ENCODE results near the gene GNG8. TPM values are rescaled to one million over a fixed set of nuclear protein-coding genes. Genes with fewer than 3 reads are reported as not detected.
"Not testable (repeated sequence)": the region's sequence is repeated elsewhere in the genome, so short reads cannot be mapped to it uniquely, and the experiment has no call there.

The GNG8 gene
- total RNA-seq, 2 experiments from 2014 or later: 9.5 TPM

DNA sequence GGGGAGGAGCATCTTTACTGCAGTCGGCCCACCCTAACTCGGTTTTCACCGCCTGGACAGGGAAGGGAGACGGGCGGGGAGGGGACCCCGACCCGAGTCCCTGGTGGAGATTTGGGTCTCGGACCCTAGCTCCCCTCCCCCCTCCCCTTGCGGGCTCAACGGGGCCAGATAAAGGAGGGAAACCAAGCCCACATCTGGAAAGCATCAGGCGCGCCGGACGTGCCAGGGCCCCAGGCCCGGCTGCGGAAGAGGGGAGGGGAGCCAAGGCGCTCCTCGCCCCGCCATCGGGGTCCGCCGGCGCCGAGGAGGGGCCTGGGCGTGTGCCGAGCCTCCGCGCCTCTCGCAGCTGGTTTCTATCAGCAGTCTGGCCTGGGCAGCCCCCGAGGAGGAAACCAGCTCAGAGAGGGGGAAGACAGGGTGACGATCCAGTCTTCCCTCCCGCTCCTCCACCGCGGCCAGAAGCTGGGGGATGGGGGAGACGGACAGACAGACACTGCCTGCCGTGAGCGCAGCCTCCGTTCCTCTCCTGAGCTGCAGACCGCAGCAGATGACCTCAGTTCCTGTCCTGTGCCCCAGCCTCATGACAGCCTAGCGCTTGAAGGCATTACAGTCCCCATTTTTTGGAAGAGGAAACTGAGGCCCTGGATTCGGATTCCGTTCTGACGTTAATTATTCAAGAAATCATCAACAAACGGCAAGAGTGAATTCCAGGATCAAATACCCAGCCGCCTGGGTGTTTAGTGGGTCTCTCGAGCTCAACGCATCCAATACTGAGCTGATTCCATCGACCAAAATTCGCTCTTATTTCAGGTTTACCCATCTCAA, 3.6 kb upstream of the GNG8 start:
- no peaks in the 10 kb centered on the region for H3K9me3 Mint-ChIP-seq
- no peaks in the 10 kb centered on the region for H3K36me3 Mint-ChIP-seq
- peak; percentile 70 for DNase-seq
- H3K27ac Mint-ChIP-seq: no peak overlapping the region
- peaks cover 7% of the 10 kb centered on the region for H3K4me1 Mint-ChIP-seq (ENCODE audit: low read depth)
- intact Hi-C loops (cut with micrococcal nuclease): no loop called here
- no peak overlapping the region for H3K4me3 Mint-ChIP-seq
- POLR2A ChIA-PET: interaction anchor here (1.0 to 1.3 kb wide), 4 partner anchors 8 to 75 kb away, joined by 3 to 6 read pairs (median 4); partner anchors contain the start of gene DACT3
- H3K27me3 Mint-ChIP-seq: peaks cover 3% of the 10 kb centered on the region
- CTCF ChIA-PET: no interaction called here

GRCh38 chr19:46637224-46637623, 1.2 kb upstream of the GNG8 start:
- Mint-ChIP-seq H3K36me3 (no peaks in the 10 kb centered on the region), H3K27ac (no peak overlapping the region), H3K4me1 (ENCODE audit: low read depth) (peaks cover 20% of the 10 kb centered on the region), H3K9me3 (no peaks in the 10 kb centered on the region), H3K27me3 (peaks cover 3% of the 10 kb centered on the region), H3K4me3 (no peak overlapping the region)
- DNase-seq: peak; percentile 49
- intact Hi-C loops (cut with micrococcal nuclease): no loop called here
- POLR2A ChIA-PET: interaction anchor here (1.3 kb wide), 1 partner anchor 17 kb away, joined by 4 read pairs; no protein-coding TSS in a partner anchor
- CTCF ChIA-PET: interaction anchor here (0.6 to 1.2 kb wide), 3 partner anchors 18 to 93 kb away, joined by 4 to 8 read pairs (median 4); no protein-coding TSS in a partner anchor

GRCh38 chr19:46634656-46635218, 1.3 kb downstream of the GNG8 start:
- H3K4me1 Mint-ChIP-seq (ENCODE audit: low read depth): peaks cover 20% of the 10 kb centered on the region
- DNase-seq: no peak
- POLR2A ChIA-PET: interaction anchor here (0.7 to 1.2 kb wide), 2 partner anchors 27 to 34 kb away, joined by 3 to 6 read pairs; partner anchors contain the start of gene CALM3

GRCh38 chr19:46634045-46634655, 1.9 kb downstream of the GNG8 start:
- intact Hi-C loops (cut with micrococcal nuclease): loop anchor here (1.0 kb wide), 4 partner anchors 9 to 33 kb away; partner anchors contain the start of genes CALM3, DACT3 and PTGIR
- Mint-ChIP-seq H3K9me3 (no peaks in the 10 kb centered on the region), H3K4me3 (peak overlapping the region; percentile 76), H3K27ac (peak overlapping the region; percentile 40), H3K4me1 (ENCODE audit: low read depth) (peaks cover 20% of the 10 kb centered on the region), H3K36me3 (no peaks in the 10 kb centered on the region), H3K27me3 (no peaks in the 10 kb centered on the region)
- ChIA-PET CTCF (interaction anchor here (0.9 to 3.0 kb wide), 7 partner anchors 12 to 120 kb away, joined by 3 to 14 read pairs (median 4); partner anchors contain the start of genes CALM3 and DACT3), POLR2A (interaction anchor here (1.2 kb wide), 1 partner anchor 33 kb away, joined by 6 read pairs; the partner anchor contains the start of gene CALM3)
- DNase-seq: peak; percentile 99

More at GRCh38 chr19:46634656-46635218, 1.3 kb downstream of the GNG8 start:
- no peaks in the 10 kb centered on the region for H3K27me3 Mint-ChIP-seq
- peak overlapping the region; percentile 61 for H3K4me3 Mint-ChIP-seq
- CTCF ChIA-PET: interaction anchor here (1.7 to 3.0 kb wide), 2 partner anchors 20 to 27 kb away, joined by 14 read pairs; partner anchors contain the start of gene DACT3
- intact Hi-C loops (cut with micrococcal nuclease): loop anchor here (1.0 kb wide), 4 partner anchors 9 to 33 kb away; partner anchors contain the start of genes CALM3, DACT3 and PTGIR
- no peaks in the 10 kb centered on the region for H3K9me3 Mint-ChIP-seq
- no peaks in the 10 kb centered on the region for H3K36me3 Mint-ChIP-seq
- no peak overlapping the region for H3K27ac Mint-ChIP-seq

DNA sequence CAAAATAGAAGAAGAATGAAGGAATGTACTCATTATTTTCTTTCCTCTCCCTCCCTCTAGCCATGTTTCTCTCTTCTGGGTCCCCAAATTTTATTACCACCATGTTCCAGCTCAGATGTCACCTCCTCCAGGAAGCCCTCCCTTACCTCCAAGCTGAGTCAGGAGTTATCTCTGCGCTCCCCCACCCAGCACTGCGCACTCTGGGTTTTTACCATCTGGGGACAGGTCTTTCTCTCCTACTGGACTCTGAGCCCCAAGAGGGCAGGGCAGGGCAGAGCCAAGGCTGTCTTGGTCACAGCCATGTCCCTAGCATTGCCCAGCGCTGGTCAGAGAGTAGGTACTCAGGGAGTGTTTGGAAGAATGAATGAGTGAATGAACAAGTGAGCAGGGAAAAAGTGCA, 2.9 kb downstream of the GNG8 start:
- Mint-ChIP-seq H3K27ac (peak overlapping the region; percentile 21), H3K36me3 (no peaks in the 10 kb centered on the region), H3K27me3 (no peaks in the 10 kb centered on the region), H3K4me1 (ENCODE audit: low read depth) (peaks cover 20% of the 10 kb centered on the region), H3K9me3 (no peaks in the 10 kb centered on the region), H3K4me3 (peak overlapping the region; percentile 76)
- ChIA-PET CTCF (interaction anchor here (1.1 to 3.0 kb wide), 6 partner anchors 11 to 121 kb away, joined by 3 to 14 read pairs (median 4); partner anchors contain the start of genes CALM3 and DACT3), POLR2A (no interaction called here)
- no peak for DNase-seq
- intact Hi-C loops (cut with micrococcal nuclease): no loop called here

GRCh38 chr19:46631481-46631880, 4.5 kb downstream of the GNG8 start:
- intact Hi-C loops (cut with micrococcal nuclease): no loop called here
- DNase-seq: no peak
- peaks cover 20% of the 10 kb centered on the region for H3K4me1 Mint-ChIP-seq (ENCODE audit: low read depth)
- H3K36me3 Mint-ChIP-seq: no peaks in the 10 kb centered on the region
- ChIA-PET CTCF (interaction anchor here (1.0 to 1.7 kb wide), 5 partner anchors 14 to 102 kb away, joined by 3 to 6 read pairs (median 3); no protein-coding TSS in a partner anchor), POLR2A (interaction anchor here (1.1 kb wide), 1 partner anchor 83 kb away, joined by 3 read pairs; no protein-coding TSS in a partner anchor)
- H3K9me3 Mint-ChIP-seq: no peaks in the 10 kb centered on the region
- no peak overlapping the region for H3K27ac Mint-ChIP-seq
- H3K4me3 Mint-ChIP-seq: no peak overlapping the region
- H3K27me3 Mint-ChIP-seq: no peaks in the 10 kb centered on the region

GRCh38 chr19:46630586-46631205, 5.3 kb downstream of the GNG8 start:
- ChIA-PET POLR2A (no interaction called here), CTCF (interaction anchor here (1.0 to 1.7 kb wide), 3 partner anchors 14 to 18 kb away, joined by 3 to 6 read pairs (median 5); no protein-coding TSS in a partner anchor)
- Mint-ChIP-seq H3K9me3 (no peaks in the 10 kb centered on the region), H3K27ac (no peak overlapping the region), H3K4me3 (no peak overlapping the region), H3K36me3 (no peaks in the 10 kb centered on the region), H3K27me3 (no peaks in the 10 kb centered on the region), H3K4me1 (ENCODE audit: low read depth) (peaks cover 19% of the 10 kb centered on the region)
- intact Hi-C loops (cut with micrococcal nuclease): no loop called here
- DNase-seq: no peak

DNA sequence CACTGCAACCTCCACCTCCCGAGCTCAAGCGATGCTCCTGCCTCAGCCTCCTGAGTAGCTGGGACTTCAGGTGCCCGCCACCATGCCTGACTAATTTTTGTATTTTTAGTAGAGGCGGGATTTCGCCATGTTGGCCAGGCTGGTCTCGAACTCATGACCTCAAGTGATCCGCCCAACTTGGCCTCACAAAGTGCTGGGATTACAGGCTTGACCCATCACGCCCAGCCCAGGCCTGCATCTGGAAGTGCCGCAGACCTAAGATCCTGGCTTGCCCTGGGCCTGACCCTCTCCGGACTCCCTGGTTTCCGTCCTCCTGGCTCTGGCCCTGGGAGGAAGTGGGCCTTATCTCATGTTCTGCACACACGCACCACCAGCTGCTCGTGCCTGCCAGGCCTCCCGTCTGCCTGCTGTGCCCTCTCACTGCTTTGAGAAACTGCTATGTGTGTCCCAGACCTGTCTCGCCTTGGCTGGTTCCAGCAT, 6.4 kb downstream of the GNG8 start:
- Mint-ChIP-seq H3K36me3 (peaks cover 2% of the 10 kb centered on the region), H3K4me1 (ENCODE audit: low read depth) (peaks cover 22% of the 10 kb centered on the region), H3K27me3 (no peaks in the 10 kb centered on the region), H3K27ac (no peak overlapping the region), H3K9me3 (no peaks in the 10 kb centered on the region), H3K4me3 (no peak overlapping the region)
- CTCF ChIA-PET: interaction anchor here (0.8 to 1.0 kb wide), 2 partner anchors 15 to 32 kb away, joined by 3 to 4 read pairs; partner anchors contain the start of gene DACT3
- intact Hi-C loops (cut with micrococcal nuclease): no loop called here
- POLR2A ChIA-PET: interaction anchor here (0.6 kb wide), 1 partner anchor 29 kb away, joined by 4 read pairs; the partner anchor contains the start of gene CALM3
- DNase-seq: no peak

GRCh38 chr19:46628970-46629369, 7.0 kb downstream of the GNG8 start:
- H3K36me3 Mint-ChIP-seq; H3K27me3 Mint-ChIP-seq; H3K4me3 Mint-ChIP-seq; intact Hi-C loops (cut with micrococcal nuclease); DNase-seq; H3K27ac Mint-ChIP-seq; POLR2A ChIA-PET; H3K9me3 Mint-ChIP-seq: not testable (repeated sequence)
- H3K4me1 Mint-ChIP-seq (ENCODE audit: low read depth): peaks cover 25% of the 10 kb centered on the region
- CTCF ChIA-PET: interaction anchor here (0.8 to 1.7 kb wide), 3 partner anchors 15 to 125 kb away, joined by 3 to 5 read pairs (median 4); partner anchors contain the start of gene DACT3

DNA sequence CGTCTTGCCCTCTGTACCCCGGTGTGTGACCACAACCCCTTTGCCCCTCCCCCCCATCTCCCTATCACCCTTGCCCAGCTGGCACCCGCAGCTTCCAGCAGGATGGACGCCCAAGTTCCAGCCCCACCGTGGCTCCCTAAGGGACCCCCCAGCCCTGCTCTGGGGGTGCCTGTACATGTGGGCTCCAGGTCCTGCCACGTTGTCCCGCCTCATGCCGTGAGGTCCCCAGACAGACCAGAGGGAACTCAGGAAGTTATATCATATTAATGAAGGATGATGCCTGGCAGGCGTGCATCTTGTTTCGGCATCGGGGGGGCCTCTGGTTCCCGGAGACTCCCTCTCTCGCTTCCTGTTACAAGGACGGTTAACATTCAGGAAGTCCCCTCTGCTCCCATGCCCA, 9.6 kb downstream of the GNG8 start:
- POLR2A ChIA-PET: interaction anchor here (1.4 kb wide), 1 partner anchor 35 kb away, joined by 3 read pairs; the partner anchor contains the start of gene DACT3
- Mint-ChIP-seq H3K27me3 (no peaks in the 10 kb centered on the region), H3K27ac (no peak overlapping the region), H3K9me3 (no peaks in the 10 kb centered on the region), H3K4me3 (no peak overlapping the region), H3K36me3 (peaks cover 12% of the 10 kb centered on the region), H3K4me1 (ENCODE audit: low read depth) (peaks cover 24% of the 10 kb centered on the region)
- CTCF ChIA-PET: interaction anchor here (0.7 to 5.0 kb wide), 3 partner anchors 9 to 35 kb away, joined by 3 to 28 read pairs (median 3); no protein-coding TSS in a partner anchor
- intact Hi-C loops (cut with micrococcal nuclease): no loop called here
- DNase-seq: no peak

- peaks cover 29% of the 10 kb centered on the region for H3K4me1 Mint-ChIP-seq (ENCODE audit: low read depth)
- H3K27ac Mint-ChIP-seq: peak overlapping the region; percentile 74
- POLR2A ChIA-PET: interaction anchor here (1.1 to 1.4 kb wide), 2 partner anchors 31 to 35 kb away, joined by 3 read pairs; partner anchors contain the start of gene DACT3
- intact Hi-C loops (cut with micrococcal nuclease): loop anchor here (1.0 kb wide), 1 partner anchor 9 kb away; no protein-coding TSS in a partner anchor
- H3K27me3 Mint-ChIP-seq: no peaks in the 10 kb centered on the region
- H3K36me3 Mint-ChIP-seq: peaks cover 12% of the 10 kb centered on the region
- CTCF ChIA-PET: interaction anchor here (0.7 to 5.0 kb wide), 3 partner anchors 9 to 36 kb away, joined by 3 to 28 read pairs (median 3); no protein-coding TSS in a partner anchor
- H3K4me3 Mint-ChIP-seq: no peak overlapping the region
- DNase-seq: no peak
- no peaks in the 10 kb centered on the region for H3K9me3 Mint-ChIP-seq
Observed at GRCh38 chr19:46625731-46626130, 10.3 kb downstream of the GNG8 start.
